ENCODE data around the gene GRAP. TPM values are rescaled to one million over a fixed set of nuclear protein-coding genes. Genes with fewer than 3 reads are reported as not detected.

The GRAP gene
- total RNA-seq, 1 donor from 2014 or later: 0.35 TPM

- peak overlapping the region; percentile 78 for H3K4me3 Mint-ChIP-seq (ENCODE audit: unreplicated experiment)
- H3K36me3 Mint-ChIP-seq (ENCODE audit: low read depth): no peaks in the 10 kb centered on the region
- peaks cover 4% of the 10 kb centered on the region for H3K9me3 Mint-ChIP-seq (ENCODE audit: low read depth)
- no peaks in the 10 kb centered on the region for H3K27me3 Mint-ChIP-seq (ENCODE audit: low read depth)
- H3K27ac Mint-ChIP-seq (ENCODE audit: unreplicated experiment): peak overlapping the region; percentile 45
- TF ChIP-seq CTCF (IDR thresholded peaks at IDR 0.05): no peak
- H3K4me1 Mint-ChIP-seq (ENCODE audit: low read depth): peaks cover 15% of the 10 kb centered on the region
- DNase-seq (ENCODE audit: low spot score): no peak
These were observed 43.0 kb downstream of the GRAP start for GRCh38 chr17:19003543-19004420.

GRCh38 chr17:19002805-19003542, 43.8 kb downstream of the GRAP start:
- H3K9me3 Mint-ChIP-seq (ENCODE audit: low read depth): peaks cover 4% of the 10 kb centered on the region
- no peaks in the 10 kb centered on the region for H3K36me3 Mint-ChIP-seq (ENCODE audit: low read depth)
- peaks cover 15% of the 10 kb centered on the region for H3K4me1 Mint-ChIP-seq (ENCODE audit: low read depth)
- no peak for DNase-seq (ENCODE audit: low spot score)
- peak overlapping the region; percentile 42 for H3K4me3 Mint-ChIP-seq (ENCODE audit: unreplicated experiment)
- H3K27me3 Mint-ChIP-seq (ENCODE audit: low read depth): no peaks in the 10 kb centered on the region
- no peak overlapping the region for H3K27ac Mint-ChIP-seq (ENCODE audit: unreplicated experiment)
- no peak for TF ChIP-seq CTCF (IDR thresholded peaks at IDR 0.05)

- no peak for DNase-seq (ENCODE audit: low spot score)
- no peak for TF ChIP-seq CTCF (IDR thresholded peaks at IDR 0.05)
- Mint-ChIP-seq H3K27me3 (ENCODE audit: low read depth) (no peaks in the 10 kb centered on the region), H3K27ac (ENCODE audit: unreplicated experiment) (no peak overlapping the region), H3K9me3 (ENCODE audit: low read depth) (peaks cover 4% of the 10 kb centered on the region), H3K4me3 (ENCODE audit: unreplicated experiment) (no peak overlapping the region), H3K4me1 (ENCODE audit: low read depth) (peaks cover 15% of the 10 kb centered on the region), H3K36me3 (ENCODE audit: low read depth) (no peaks in the 10 kb centered on the region)
These were observed 44.7 kb downstream of the GRAP start for GRCh38 chr17:19001907-19002590.

GRCh38 chr17:19000531-19001325, 46.0 kb downstream of the GRAP start:
- TF ChIP-seq CTCF (IDR thresholded peaks at IDR 0.05): no peak
- Mint-ChIP-seq H3K36me3 (ENCODE audit: low read depth) (peaks cover 4% of the 10 kb centered on the region), H3K4me3 (ENCODE audit: unreplicated experiment) (no peak overlapping the region), H3K9me3 (ENCODE audit: low read depth) (peaks cover 3% of the 10 kb centered on the region), H3K27ac (ENCODE audit: unreplicated experiment) (no peak overlapping the region), H3K27me3 (ENCODE audit: low read depth) (no peaks in the 10 kb centered on the region), H3K4me1 (ENCODE audit: low read depth) (peaks cover 15% of the 10 kb centered on the region)
- no peak for DNase-seq (ENCODE audit: low spot score)

All from chondrocyte (in vitro differentiated cells).